ENCODE results near the gene AGPAT4. TPM values are rescaled to one million over a fixed set of nuclear protein-coding genes. Genes with fewer than 3 reads are reported as not detected.
"Not testable (repeated sequence)": the region's sequence is repeated elsewhere in the genome, so short reads cannot be mapped to it uniquely, and the experiment has no call there.

Gene AGPAT4
- polyA plus RNA-seq, 3 donors, result 6.4 to 15.8 (median 6.9) TPM

GRCh38 chr6:161127071-161127740 lies 146.7 kb downstream of the AGPAT4 start:
- Histone ChIP-seq H3K27ac (ENCODE audit: low read depth in 1 of 2, low read length in 2 of 2) (no peak overlapping the region), H3K4me2 (replicated peaks; ENCODE audit: extremely low read depth, low read length, poor library complexity, severe bottlenecking) (no peak overlapping the region), H3K36me3 (replicated peaks in 1 of 2; ENCODE audit: control insufficient read depth in 1 of 2, insufficient read depth in 2 of 2, low read length in 2 of 2) (peaks cover 0 to 54% of the 10 kb centered on the region in 2 donors), H3K4me3 (replicated peaks in 1 of 3; ENCODE audit: low read depth in 2 of 3, low read length in 3 of 3) (no peak overlapping the region), H3K27me3 (ENCODE audit: control insufficient read depth in 2 of 2, insufficient read depth in 2 of 2, low read length in 2 of 2) (no peaks in the 10 kb centered on the region), H4K20me1 (ENCODE audit: insufficient read depth, low read length) (no peaks in the 10 kb centered on the region), H3K79me2 (ENCODE audit: insufficient read depth, low read length) (no peaks in the 10 kb centered on the region), H3K9me3 (replicated peaks in 1 of 2; ENCODE audit: control insufficient read depth in 1 of 2, insufficient read depth in 1 of 2, low read length in 2 of 2) (peaks cover 0 to 9% of the 10 kb centered on the region in 2 donors), H3K4me1 (ENCODE audit: control insufficient read depth in 1 of 2, insufficient read depth in 2 of 2, low read length in 2 of 2) (no peaks in the 10 kb centered on the region), H3K9ac (ENCODE audit: insufficient read depth, low read length, poor library complexity, severe bottlenecking) (no peak overlapping the region), H2AFZ (ENCODE audit: insufficient read depth, low read depth, low read length, poor library complexity, severe bottlenecking) (no peak overlapping the region)
- Mint-ChIP-seq H3K36me3 (peaks cover 65 to 78% of the 10 kb centered on the region in 2 donors), H3K9me3 (peaks cover 13 to 24% (median 17%) of the 10 kb centered on the region in 7 donors), H3K4me3 (no peak overlapping the region), H3K27me3 (ENCODE audit: low read depth in 3 of 3) (no peaks in the 10 kb centered on the region), H3K4me1 (no peaks in the 10 kb centered on the region), H3K27ac (peak overlapping the region in 3 of 7 donors; percentile 17 to 79 (median 51))
- WGBS (ENCODE audit: insufficient coverage), result 100% methylated on average over 2 of the region's 7 CpGs
- no peak for DNase-seq
- TF ChIP-seq CTCF (IDR thresholded peaks at IDR 0.05), result no peak
- intact Hi-C loops (cut with micrococcal nuclease), result no loop called here

DNA sequence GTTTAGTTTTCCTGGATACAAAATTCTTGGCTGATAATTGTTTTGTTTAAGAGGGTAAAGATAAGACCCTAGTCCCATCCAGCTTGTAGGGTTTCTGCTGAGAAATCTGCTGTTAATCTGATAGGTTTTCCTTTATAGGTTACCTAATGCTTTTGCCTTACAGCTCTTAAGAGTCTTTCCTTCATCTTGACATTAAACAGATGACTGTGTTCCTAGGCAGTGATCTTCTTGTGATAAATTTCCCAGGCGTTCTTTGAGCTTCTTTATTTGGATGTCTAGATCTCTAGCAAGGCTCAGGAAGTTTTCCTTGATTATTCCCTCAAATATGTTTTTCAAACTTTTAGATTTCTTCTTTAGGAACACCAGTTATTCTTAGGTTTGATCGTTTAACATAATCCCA lies 148.3 kb downstream of the AGPAT4 start:
- WGBS (ENCODE audit: insufficient coverage), result no CpG with 5 or more reads among the region's 2 CpGs
- Mint-ChIP-seq H3K4me1 (no peaks in the 10 kb centered on the region), H3K36me3 (peaks cover 69 to 87% of the 10 kb centered on the region in 2 donors), H3K27me3 (ENCODE audit: low read depth in 3 of 3) (no peaks in the 10 kb centered on the region), H3K27ac (no peak overlapping the region), H3K9me3 (peaks cover 14 to 30% (median 22%) of the 10 kb centered on the region in 7 donors), H3K4me3 (no peak overlapping the region)
- Histone ChIP-seq H3K27ac (ENCODE audit: low read depth in 1 of 2, low read length in 2 of 2) (no peak overlapping the region), H3K4me3 (replicated peaks in 1 of 3; ENCODE audit: low read depth in 2 of 3, low read length in 3 of 3) (no peak overlapping the region), H4K20me1 (ENCODE audit: insufficient read depth, low read length) (no peaks in the 10 kb centered on the region), H3K9ac (ENCODE audit: insufficient read depth, low read length, poor library complexity, severe bottlenecking) (no peak overlapping the region), H2AFZ (ENCODE audit: insufficient read depth, low read depth, low read length, poor library complexity, severe bottlenecking) (no peak overlapping the region), H3K36me3 (replicated peaks in 1 of 2; ENCODE audit: control insufficient read depth in 1 of 2, insufficient read depth in 2 of 2, low read length in 2 of 2) (peaks cover 0 to 49% of the 10 kb centered on the region in 2 donors), H3K79me2 (ENCODE audit: insufficient read depth, low read length) (no peaks in the 10 kb centered on the region), H3K27me3 (ENCODE audit: control insufficient read depth in 2 of 2, insufficient read depth in 2 of 2, low read length in 2 of 2) (no peaks in the 10 kb centered on the region), H3K9me3 (replicated peaks in 1 of 2; ENCODE audit: control insufficient read depth in 1 of 2, insufficient read depth in 1 of 2, low read length in 2 of 2) (peaks cover 0 to 9% of the 10 kb centered on the region in 2 donors), H3K4me2 (replicated peaks; ENCODE audit: extremely low read depth, low read length, poor library complexity, severe bottlenecking) (no peak overlapping the region), H3K4me1 (ENCODE audit: control insufficient read depth in 1 of 2, insufficient read depth in 2 of 2, low read length in 2 of 2) (no peaks in the 10 kb centered on the region)
- DNase-seq, result no peak
- intact Hi-C loops (cut with micrococcal nuclease), result no loop called here
- TF ChIP-seq CTCF (IDR thresholded peaks at IDR 0.05), result no peak

DNA sequence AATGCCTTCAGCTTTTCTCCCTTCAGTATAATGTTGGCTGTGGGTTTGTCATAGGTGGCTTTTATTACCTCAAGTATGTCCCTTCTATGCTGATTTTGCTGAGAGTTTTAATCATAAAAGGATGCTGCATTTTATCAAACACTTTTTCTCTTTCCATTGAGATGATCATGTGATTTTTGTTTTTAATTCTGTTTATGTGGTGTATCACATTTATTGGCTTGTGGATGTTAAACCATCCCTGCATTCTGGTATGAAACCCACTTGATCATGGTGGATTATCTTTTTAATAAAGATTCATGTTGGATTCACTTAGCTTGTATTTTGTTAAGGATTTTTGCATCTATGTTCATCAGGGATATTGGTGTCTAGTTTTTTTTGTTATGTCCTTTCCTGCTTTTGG lies 150.5 kb downstream of the AGPAT4 start:
- H3K4me3 ChIP-seq (replicated peaks in 1 of 3; ENCODE audit: low read depth in 2 of 3, low read length in 3 of 3); H2AFZ ChIP-seq (ENCODE audit: insufficient read depth, low read depth, low read length, poor library complexity, severe bottlenecking); H3K27me3 ChIP-seq (ENCODE audit: control insufficient read depth in 2 of 2, insufficient read depth in 2 of 2, low read length in 2 of 2); H3K27ac ChIP-seq (ENCODE audit: low read depth in 1 of 2, low read length in 2 of 2); H3K4me3 Mint-ChIP-seq; H3K4me1 ChIP-seq (ENCODE audit: control insufficient read depth in 1 of 2, insufficient read depth in 2 of 2, low read length in 2 of 2); DNase-seq; H3K27ac Mint-ChIP-seq; H4K20me1 ChIP-seq (ENCODE audit: insufficient read depth, low read length); H3K27me3 Mint-ChIP-seq (ENCODE audit: low read depth in 3 of 3); H3K4me1 Mint-ChIP-seq; H3K79me2 ChIP-seq (ENCODE audit: insufficient read depth, low read length); intact Hi-C loops (cut with micrococcal nuclease); H3K4me2 ChIP-seq (replicated peaks; ENCODE audit: extremely low read depth, low read length, poor library complexity, severe bottlenecking); H3K9me3 ChIP-seq (replicated peaks in 1 of 2; ENCODE audit: control insufficient read depth in 1 of 2, insufficient read depth in 1 of 2, low read length in 2 of 2); H3K9ac ChIP-seq (ENCODE audit: insufficient read depth, low read length, poor library complexity, severe bottlenecking): not testable (repeated sequence)
- Mint-ChIP-seq H3K9me3 (peaks cover 16 to 32% (median 25%) of the 10 kb centered on the region in 7 donors), H3K36me3 (peaks cover 64 to 87% of the 10 kb centered on the region in 2 donors)
- H3K36me3 ChIP-seq (replicated peaks in 1 of 2; ENCODE audit: control insufficient read depth in 1 of 2, insufficient read depth in 2 of 2, low read length in 2 of 2), result peaks cover 0 to 46% of the 10 kb centered on the region in 2 donors
